NCI-H526 treated with DMSO at 0.1 percent for 48 hours (cell line): ENCODE measurements around the gene LDB1.

Source experiments
- DNase-seq: peaks from one replicate; lab custom pipeline; 2025; lab: John Stamatoyannopoulos, UW

LDB1 gene

GRCh38 chr10:102120142-102120990, at the start of gene LDB1:
Gene LDB1 (minus strand): TSS chr10:102120368. CDS start chr10:102120110, 258 bp downstream.
- peak; percentile 39 for DNase-seq

- no peak for DNase-seq
Measured at GRCh38 chr10:102167861-102168260, 47.7 kb upstream of the LDB1 start.

GRCh38 chr10:102163342-102163989, 43.3 kb upstream of the LDB1 start:
- no peak for DNase-seq

GRCh38 chr10:102159831-102160230, 39.7 kb upstream of the LDB1 start:
- no peak for DNase-seq

- DNase-seq, result no peak
Measured at GRCh38 chr10:102159051-102159597, 39.0 kb upstream of the LDB1 start.

GRCh38 chr10:102157224-102157623, 37.1 kb upstream of the LDB1 start:
- DNase-seq, result peak; percentile 21

- no peak for DNase-seq
Measured at GRCh38 chr10:102154466-102155116, 34.4 kb upstream of the LDB1 start.

- no peak for DNase-seq
Measured at GRCh38 chr10:102153093-102153620, 33.0 kb upstream of the LDB1 start.

- DNase-seq, result no peak
Measured at GRCh38 chr10:102152545-102152890, 32.4 kb upstream of the LDB1 start.

GRCh38 chr10:102151774-102152544, 31.8 kb upstream of the LDB1 start, which contains the start of gene NOLC1:
Gene NOLC1 (plus strand): TSS chr10:102152389. CDS start chr10:102152411, 22 bp downstream.
- peak; percentile 88 for DNase-seq

- no peak for DNase-seq
Measured at GRCh38 chr10:102150970-102151773, 31.0 kb upstream of the LDB1 start.

GRCh38 chr10:102148275-102148674, 28.1 kb upstream of the LDB1 start:
- no peak for DNase-seq

GRCh38 chr10:102147561-102147960, 27.4 kb upstream of the LDB1 start:
- DNase-seq, result no peak

GRCh38 chr10:102146971-102147428, 26.8 kb upstream of the LDB1 start:
- DNase-seq, result no peak

- no peak for DNase-seq
Measured at GRCh38 chr10:102141583-102142107, 21.5 kb upstream of the LDB1 start.

- no peak for DNase-seq
Measured at GRCh38 chr10:102140913-102141540, 20.9 kb upstream of the LDB1 start.

GRCh38 chr10:102140218-102140617, 20.1 kb upstream of the LDB1 start:
- no peak for DNase-seq

- no peak for DNase-seq
Measured at GRCh38 chr10:102139281-102140110, 19.3 kb upstream of the LDB1 start.
